ENCODE data around the gene EMX1.

The EMX1 gene

DNA sequence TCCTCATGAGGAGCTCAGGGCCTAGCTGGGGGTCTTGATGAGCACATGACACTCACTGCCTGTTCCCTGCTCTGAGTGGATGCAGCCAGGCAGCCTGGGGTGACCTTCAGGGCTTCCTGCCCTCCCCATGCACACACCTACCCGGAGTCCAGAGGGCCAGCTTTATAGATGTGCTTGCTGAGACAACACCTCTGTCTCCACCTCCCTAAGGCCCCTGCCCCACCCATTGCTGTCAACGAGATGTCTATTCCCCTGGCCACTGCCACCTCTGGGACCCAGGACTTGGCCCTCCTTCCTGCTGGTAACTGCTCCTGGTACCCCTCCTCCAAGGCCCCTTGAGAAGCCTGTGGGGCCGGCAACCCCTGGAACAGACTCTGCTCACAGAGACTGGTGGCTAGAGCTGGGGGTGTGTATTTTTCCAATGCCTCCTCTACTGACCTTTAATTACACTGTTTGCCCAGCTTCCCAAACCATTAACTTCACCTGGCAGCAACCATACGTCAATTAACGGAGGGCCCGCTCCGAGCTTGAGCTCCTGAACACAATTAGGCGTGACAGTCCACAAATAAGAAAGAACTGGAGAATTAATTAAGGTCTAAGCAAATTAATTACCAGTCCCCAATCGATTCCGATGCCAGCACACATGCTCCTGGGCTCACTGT lies 66.3 kb downstream of the EMX1 start:
- DNase-seq: no peak

- no peak for DNase-seq
These were observed 66.9 kb downstream of the EMX1 start for GRCh38 chr2:72984172-72984671.

Data from stimulated activated CD4-positive, alpha-beta T cell treated with anti-CD3 and anti-CD28 coated beads, Interleukin-2, amount 100 ng/mL, for 24 hours (primary cell).